HL-60 (cell line): Measurements from ENCODE around the gene ZNF132.

Experiments used
- POLR2AphosphoS5 ChIP-seq: IDR thresholded peaks from 2 replicates; pipeline ENCODE4 v1.6.1; 2012; ENCODE audit warnings: low read depth
- TF ChIP-seq, protein P1 (sequence below): IDR thresholded peaks from one replicate; pipeline ENCODE4 v1.5.1; 2011; ENCODE audit warnings: low read length, control low read depth, inconsistent platforms; ENCODE audit not compliant: insufficient read depth

GRCh38 chr19:58385891-58386575 is 53.9 kb downstream of the ZNF132 start:
- TF ChIP-seq, protein P1, sequence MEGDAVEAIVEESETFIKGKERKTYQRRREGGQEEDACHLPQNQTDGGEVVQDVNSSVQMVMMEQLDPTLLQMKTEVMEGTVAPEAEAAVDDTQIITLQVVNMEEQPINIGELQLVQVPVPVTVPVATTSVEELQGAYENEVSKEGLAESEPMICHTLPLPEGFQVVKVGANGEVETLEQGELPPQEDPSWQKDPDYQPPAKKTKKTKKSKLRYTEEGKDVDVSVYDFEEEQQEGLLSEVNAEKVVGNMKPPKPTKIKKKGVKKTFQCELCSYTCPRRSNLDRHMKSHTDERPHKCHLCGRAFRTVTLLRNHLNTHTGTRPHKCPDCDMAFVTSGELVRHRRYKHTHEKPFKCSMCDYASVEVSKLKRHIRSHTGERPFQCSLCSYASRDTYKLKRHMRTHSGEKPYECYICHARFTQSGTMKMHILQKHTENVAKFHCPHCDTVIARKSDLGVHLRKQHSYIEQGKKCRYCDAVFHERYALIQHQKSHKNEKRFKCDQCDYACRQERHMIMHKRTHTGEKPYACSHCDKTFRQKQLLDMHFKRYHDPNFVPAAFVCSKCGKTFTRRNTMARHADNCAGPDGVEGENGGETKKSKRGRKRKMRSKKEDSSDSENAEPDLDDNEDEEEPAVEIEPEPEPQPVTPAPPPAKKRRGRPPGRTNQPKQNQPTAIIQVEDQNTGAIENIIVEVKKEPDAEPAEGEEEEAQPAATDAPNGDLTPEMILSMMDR, result no peak
- no peak for TF ChIP-seq POLR2AphosphoS5
